Measurements from ENCODE around the gene LRRC27. TPM values are rescaled to one million over a fixed set of nuclear protein-coding genes. Genes with fewer than 3 reads are reported as not detected.

Gene LRRC27
- total RNA-seq, 1 donor = 13.4 TPM

DNA sequence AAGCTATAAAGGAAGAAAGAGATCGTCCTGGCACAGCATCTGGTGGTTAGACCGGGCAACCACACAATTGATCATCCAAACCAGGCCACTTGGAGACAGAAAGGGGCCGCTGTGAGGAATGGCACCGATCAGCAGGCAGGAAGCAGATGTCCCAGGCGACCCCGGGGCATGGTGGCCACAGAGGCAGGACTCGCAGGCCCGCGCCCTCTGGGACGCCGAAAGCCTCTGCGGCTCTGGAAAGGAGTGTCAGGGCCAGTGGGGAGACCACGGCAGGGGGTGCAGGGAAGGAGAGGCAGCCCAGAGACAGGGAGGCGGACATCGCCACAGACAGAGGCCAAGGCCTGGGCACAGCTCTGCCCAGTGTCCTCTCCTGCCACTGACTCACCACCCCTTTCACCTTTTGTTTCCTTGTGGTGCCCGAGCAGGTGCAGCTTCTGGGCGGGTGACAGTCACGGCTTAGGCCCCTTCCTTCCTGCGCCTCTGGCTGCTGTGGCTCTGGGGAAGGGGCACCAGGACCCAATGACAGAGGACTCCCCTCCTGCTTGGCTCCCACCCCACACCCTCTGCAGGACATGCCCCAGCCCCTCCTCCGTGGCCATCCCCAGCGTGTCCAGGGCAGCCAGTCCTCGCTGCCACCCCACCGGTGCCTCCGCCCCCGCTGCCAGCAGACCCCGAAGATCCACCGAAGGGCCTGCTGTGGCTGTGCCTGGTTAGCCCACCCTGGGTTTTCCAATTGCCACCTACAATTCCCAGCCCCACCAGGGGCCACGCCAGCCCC lies 35.1 kb upstream of the LRRC27 start:
- TF ChIP-seq, protein P1, sequence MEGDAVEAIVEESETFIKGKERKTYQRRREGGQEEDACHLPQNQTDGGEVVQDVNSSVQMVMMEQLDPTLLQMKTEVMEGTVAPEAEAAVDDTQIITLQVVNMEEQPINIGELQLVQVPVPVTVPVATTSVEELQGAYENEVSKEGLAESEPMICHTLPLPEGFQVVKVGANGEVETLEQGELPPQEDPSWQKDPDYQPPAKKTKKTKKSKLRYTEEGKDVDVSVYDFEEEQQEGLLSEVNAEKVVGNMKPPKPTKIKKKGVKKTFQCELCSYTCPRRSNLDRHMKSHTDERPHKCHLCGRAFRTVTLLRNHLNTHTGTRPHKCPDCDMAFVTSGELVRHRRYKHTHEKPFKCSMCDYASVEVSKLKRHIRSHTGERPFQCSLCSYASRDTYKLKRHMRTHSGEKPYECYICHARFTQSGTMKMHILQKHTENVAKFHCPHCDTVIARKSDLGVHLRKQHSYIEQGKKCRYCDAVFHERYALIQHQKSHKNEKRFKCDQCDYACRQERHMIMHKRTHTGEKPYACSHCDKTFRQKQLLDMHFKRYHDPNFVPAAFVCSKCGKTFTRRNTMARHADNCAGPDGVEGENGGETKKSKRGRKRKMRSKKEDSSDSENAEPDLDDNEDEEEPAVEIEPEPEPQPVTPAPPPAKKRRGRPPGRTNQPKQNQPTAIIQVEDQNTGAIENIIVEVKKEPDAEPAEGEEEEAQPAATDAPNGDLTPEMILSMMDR (IDR thresholded peaks at IDR 0.05; ENCODE audit: extremely low read depth, low read depth, low read length) = no peak
- peak; percentile 81 for DNase-seq (ENCODE audit: insufficient read length, low spot score, missing footprints)
- Histone ChIP-seq H3K4me2 (ENCODE audit: insufficient read depth, low read length) (no peak overlapping the region), H3K36me3 (ENCODE audit: insufficient read depth, low read length) (no peaks in the 10 kb centered on the region), H3K79me2 (ENCODE audit: insufficient read depth, low read length) (no peaks in the 10 kb centered on the region), H3K4me3 (ENCODE audit: insufficient read depth, low read length) (no peak overlapping the region), H3K27ac (ENCODE audit: low read depth, low read length) (no peak overlapping the region), H3K27me3 (ENCODE audit: insufficient read depth, low read length) (no peaks in the 10 kb centered on the region), H2AFZ (ENCODE audit: low read length) (no peak overlapping the region), H4K20me1 (ENCODE audit: insufficient read depth, low read length) (peaks cover 20% of the 10 kb centered on the region), H3K9me3 (ENCODE audit: low read depth, low read length) (no peaks in the 10 kb centered on the region), H3K4me1 (ENCODE audit: insufficient read depth, low read length) (no peaks in the 10 kb centered on the region)

DNA sequence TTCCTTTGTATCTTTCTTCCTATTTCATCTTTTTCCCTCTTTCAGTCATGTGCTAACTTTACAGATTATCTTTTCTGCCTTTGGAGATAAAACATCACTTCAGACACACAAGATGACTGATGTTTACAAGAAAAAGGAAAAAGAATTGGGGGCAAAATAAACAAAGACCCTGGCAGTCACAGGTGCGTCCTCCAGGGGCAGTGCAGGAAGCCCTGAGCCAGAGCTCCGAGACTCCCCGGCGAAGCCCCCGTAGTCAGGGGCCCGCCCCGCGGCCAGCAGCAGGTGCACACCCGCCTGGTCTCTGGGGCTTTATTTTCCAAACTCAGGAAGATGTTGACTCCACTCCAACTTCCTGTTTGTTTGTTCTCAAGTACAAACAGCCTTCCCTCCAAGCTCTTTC lies 34.5 kb upstream of the LRRC27 start:
- H3K79me2 ChIP-seq (ENCODE audit: insufficient read depth, low read length) = no peaks in the 10 kb centered on the region
- no peaks in the 10 kb centered on the region for H3K9me3 ChIP-seq (ENCODE audit: low read depth, low read length)
- no peaks in the 10 kb centered on the region for H3K4me1 ChIP-seq (ENCODE audit: insufficient read depth, low read length)
- no peak overlapping the region for H3K4me3 ChIP-seq (ENCODE audit: insufficient read depth, low read length)
- no peak overlapping the region for H3K27ac ChIP-seq (ENCODE audit: low read depth, low read length)
- peak; percentile 68 for DNase-seq (ENCODE audit: insufficient read length, low spot score, missing footprints)
- H4K20me1 ChIP-seq (ENCODE audit: insufficient read depth, low read length) = peaks cover 20% of the 10 kb centered on the region
- TF ChIP-seq, protein P1 (IDR thresholded peaks at IDR 0.05; ENCODE audit: extremely low read depth, low read depth, low read length) = no peak
- no peaks in the 10 kb centered on the region for H3K36me3 ChIP-seq (ENCODE audit: insufficient read depth, low read length)
- H3K4me2 ChIP-seq (ENCODE audit: insufficient read depth, low read length) = no peak overlapping the region
- no peaks in the 10 kb centered on the region for H3K27me3 ChIP-seq (ENCODE audit: insufficient read depth, low read length)
- no peak overlapping the region for H2AFZ ChIP-seq (ENCODE audit: low read length)

DNA sequence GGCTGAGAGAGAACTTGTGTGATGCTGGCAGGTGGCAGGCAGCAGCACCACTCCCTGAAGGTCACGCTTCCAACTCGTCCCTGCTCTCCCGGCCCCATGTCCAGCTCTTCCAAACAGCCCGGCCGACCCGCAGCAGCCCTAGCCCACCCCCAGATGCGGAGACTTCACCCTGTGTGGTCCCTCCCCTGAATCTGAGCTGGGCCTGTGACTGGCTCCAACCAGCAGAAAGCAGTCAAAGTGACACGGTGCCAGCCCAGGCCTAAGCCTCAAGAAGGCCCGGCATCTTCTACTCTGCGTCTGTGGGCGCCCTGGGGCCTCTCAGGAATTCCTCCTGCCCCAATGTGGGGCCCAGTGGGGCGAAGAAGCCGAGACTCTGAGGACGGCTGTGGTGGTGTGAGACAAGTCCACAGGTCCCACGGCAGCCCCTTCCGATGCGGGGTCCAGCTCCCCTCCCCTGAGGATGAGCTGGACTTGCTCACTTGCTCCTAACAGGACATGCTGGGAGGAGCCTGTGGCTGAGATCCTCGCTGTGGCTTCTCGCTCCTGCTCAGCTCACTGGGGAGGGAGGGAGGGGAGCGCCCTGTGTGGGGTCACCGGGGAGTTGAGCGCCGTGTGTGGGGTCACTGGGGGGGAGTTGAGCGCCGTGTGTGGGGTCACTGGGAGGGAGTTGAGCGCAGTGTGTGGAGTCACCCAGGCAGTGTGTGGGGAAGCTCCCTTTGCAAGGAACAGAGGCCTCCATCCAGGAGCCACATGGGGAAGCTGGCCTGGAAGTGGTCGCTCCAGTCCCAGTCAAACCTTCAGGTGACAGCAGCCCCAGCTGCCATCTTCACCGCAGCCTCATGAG lies 33.7 kb upstream of the LRRC27 start:
- Histone ChIP-seq H3K27me3 (ENCODE audit: insufficient read depth, low read length) (no peaks in the 10 kb centered on the region), H3K27ac (ENCODE audit: low read depth, low read length) (no peak overlapping the region), H3K9me3 (ENCODE audit: low read depth, low read length) (no peaks in the 10 kb centered on the region), H3K4me3 (ENCODE audit: insufficient read depth, low read length) (no peak overlapping the region), H3K79me2 (ENCODE audit: insufficient read depth, low read length) (no peaks in the 10 kb centered on the region), H3K4me1 (ENCODE audit: insufficient read depth, low read length) (no peaks in the 10 kb centered on the region), H4K20me1 (ENCODE audit: insufficient read depth, low read length) (peaks cover 18% of the 10 kb centered on the region), H3K4me2 (ENCODE audit: insufficient read depth, low read length) (no peak overlapping the region), H3K36me3 (ENCODE audit: insufficient read depth, low read length) (no peaks in the 10 kb centered on the region), H2AFZ (ENCODE audit: low read length) (no peak overlapping the region)
- TF ChIP-seq, protein P1 (IDR thresholded peaks at IDR 0.05; ENCODE audit: extremely low read depth, low read depth, low read length) = no peak
- peak; percentile 78 for DNase-seq (ENCODE audit: insufficient read length, low spot score, missing footprints)

Data from osteoblast (primary cell).